Right atrium auricular region (tissue), 2 donors: Measurements from ENCODE around the gene KIRREL1. TPM values are rescaled to one million over a fixed set of nuclear protein-coding genes. Genes with fewer than 3 reads are reported as not detected.

ENCODE experiments used
- DNase-seq: peaks from one replicate; pipeline ENCODE4 v3.0.0-alpha.2; 2019; ENCODE audit warnings: low spot score
- H3K27ac ChIP-seq, 2 donors: fragments of 200-600 bp; sonication (generic); 1 replicate in 1 of 2; 2 replicates in 1 of 2; pipeline ENCODE4 v1.5.1; 2016 to 2019
- H3K27me3 ChIP-seq, 2 donors: fragments of 200-600 bp; sonication (generic); one replicate each; pipeline versions ENCODE4 v1.5.1 to v1.6.0; 2017 to 2019
- H3K36me3 ChIP-seq: fragments of 200-600 bp; sonication (generic); one replicate; pipeline ENCODE4 v1.5.1; 2016
- H3K4me1 ChIP-seq, 2 donors: fragments of 200-600 bp; sonication (generic); one replicate each; pipeline versions ENCODE4 v1.5.1 to v1.6.0; 2017 to 2019
- H3K4me3 ChIP-seq, 2 donors: fragments of 200-600 bp; sonication (generic); 1 replicate in 1 of 2; 2 replicates in 1 of 2; pipeline ENCODE4 v1.5.1; 2017 to 2019; ENCODE audit warnings: mild to moderate bottlenecking in 1 of 2, moderate library complexity in 1 of 2
- H3K9me3 ChIP-seq, 2 donors: fragments of 200-600 bp; sonication (generic); one replicate each; pipeline ENCODE4 v1.5.1; 2019
- total RNA-seq, 2 donors: library from RNA; depleted of rRNA; stranded (reverse); fragments of >200 nt; gene quantifications; one replicate each; pipeline ENCODE4 v1.1.0, GENCODE V29; 2016
- TF ChIP-seq, protein P1 (sequence below), 2 donors: fragments of 200-600 bp; sonication (generic); IDR thresholded peaks; one replicate each; pipeline ENCODE4 v1.5.1; 2019; ENCODE audit warnings: antibody characterized with exemption in 2 of 2

The KIRREL1 gene
- total RNA-seq, 2 donors from 2014 or later, result 12.3 to 21.9 TPM

DNA sequence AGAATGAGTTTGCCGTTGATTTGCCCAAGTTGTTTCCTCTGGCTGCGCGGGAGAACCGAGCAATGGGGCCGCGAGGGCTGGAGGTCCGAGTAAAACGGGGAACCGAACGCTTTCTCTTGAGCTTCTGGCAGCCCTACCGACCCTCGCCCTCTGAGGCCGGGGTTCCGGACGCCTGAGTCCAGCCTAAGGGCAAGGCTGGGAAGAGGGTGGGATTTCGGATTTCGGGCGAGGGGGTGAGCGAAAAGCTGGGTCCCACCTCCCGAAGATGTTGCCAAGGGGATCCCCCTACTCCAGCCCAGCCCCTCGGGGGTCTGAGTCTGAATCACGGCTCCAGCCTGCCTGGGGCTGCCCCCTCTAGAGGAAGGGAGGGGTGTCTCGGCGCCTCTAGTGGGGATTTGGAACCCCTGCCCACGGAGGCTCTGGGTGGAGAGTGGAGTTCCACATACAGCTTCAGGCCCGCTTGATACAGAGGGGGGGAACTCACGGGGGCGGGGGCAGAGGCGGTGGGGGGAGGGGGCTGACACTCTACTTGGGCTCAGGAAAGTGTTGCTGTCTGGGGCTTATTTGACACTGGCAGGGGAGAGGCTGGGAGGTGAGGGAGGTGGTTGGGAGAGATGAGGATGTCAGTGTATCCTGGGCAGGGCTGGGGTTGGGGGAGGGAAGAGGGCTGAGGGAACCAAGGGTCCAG is 617 bp downstream of the KIRREL1 start:
- TF ChIP-seq, protein P1, sequence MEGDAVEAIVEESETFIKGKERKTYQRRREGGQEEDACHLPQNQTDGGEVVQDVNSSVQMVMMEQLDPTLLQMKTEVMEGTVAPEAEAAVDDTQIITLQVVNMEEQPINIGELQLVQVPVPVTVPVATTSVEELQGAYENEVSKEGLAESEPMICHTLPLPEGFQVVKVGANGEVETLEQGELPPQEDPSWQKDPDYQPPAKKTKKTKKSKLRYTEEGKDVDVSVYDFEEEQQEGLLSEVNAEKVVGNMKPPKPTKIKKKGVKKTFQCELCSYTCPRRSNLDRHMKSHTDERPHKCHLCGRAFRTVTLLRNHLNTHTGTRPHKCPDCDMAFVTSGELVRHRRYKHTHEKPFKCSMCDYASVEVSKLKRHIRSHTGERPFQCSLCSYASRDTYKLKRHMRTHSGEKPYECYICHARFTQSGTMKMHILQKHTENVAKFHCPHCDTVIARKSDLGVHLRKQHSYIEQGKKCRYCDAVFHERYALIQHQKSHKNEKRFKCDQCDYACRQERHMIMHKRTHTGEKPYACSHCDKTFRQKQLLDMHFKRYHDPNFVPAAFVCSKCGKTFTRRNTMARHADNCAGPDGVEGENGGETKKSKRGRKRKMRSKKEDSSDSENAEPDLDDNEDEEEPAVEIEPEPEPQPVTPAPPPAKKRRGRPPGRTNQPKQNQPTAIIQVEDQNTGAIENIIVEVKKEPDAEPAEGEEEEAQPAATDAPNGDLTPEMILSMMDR (IDR thresholded peaks at IDR 0.05), result no peak
- Histone ChIP-seq H3K27me3 (no peaks in the 10 kb centered on the region), H3K4me3 (peak overlapping the region; percentile 54 to 88), H3K4me1 (peaks cover 0 to 49% of the 10 kb centered on the region in 2 donors), H3K27ac (peak overlapping the region; percentile 67 to 87), H3K9me3 (no peaks in the 10 kb centered on the region), H3K36me3 (no peaks in the 10 kb centered on the region)
- no peak for DNase-seq

DNA sequence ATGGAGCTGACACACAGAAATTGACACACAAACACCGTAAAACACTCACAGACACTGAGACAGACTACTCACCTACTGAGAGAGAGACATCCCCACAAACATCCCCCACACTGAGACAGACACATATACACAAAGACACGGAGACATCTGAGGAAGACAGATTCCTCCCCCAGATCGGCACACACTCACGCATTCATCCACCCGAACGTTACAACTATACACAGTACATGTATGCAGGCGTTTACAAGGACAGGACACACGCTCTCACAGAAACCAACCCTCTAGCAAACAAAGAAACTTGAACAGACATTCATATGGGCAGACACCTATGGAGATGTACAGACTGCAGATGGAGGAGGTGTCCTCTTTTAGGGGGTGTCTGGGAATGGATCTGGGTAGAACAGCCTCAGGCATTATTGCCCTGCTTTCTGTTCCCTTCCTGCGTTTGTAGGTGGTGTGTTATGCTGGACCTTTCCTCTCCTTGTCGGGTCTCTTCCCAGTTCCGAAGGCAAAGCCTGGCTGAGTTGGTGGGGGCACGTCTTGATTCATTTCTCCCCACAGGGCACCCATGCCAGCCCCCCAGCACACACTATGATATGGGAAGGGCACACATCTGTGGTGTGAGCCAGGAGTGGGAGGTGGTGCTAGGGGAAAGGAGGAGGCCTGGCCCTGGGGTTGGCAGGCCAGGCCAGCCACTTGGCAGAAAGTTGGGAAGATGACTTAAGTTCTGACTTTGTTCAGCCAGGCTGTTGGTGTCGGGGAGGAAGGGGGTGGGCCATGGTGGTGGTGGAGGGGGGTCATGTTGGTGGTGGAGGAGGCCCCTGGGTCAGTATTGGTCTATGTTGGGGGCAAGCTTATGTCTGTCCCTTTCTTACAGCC is 1.5 kb downstream of the KIRREL1 start:
- Histone ChIP-seq H3K9me3 (no peaks in the 10 kb centered on the region), H3K27ac (peak overlapping the region; percentile 67 to 87), H3K36me3 (no peaks in the 10 kb centered on the region), H3K27me3 (no peaks in the 10 kb centered on the region), H3K4me3 (peak overlapping the region; percentile 54 to 88), H3K4me1 (peaks cover 0 to 58% of the 10 kb centered on the region in 2 donors)
- DNase-seq, result no peak
- TF ChIP-seq, protein P1 (IDR thresholded peaks at IDR 0.05), result no peak

DNA sequence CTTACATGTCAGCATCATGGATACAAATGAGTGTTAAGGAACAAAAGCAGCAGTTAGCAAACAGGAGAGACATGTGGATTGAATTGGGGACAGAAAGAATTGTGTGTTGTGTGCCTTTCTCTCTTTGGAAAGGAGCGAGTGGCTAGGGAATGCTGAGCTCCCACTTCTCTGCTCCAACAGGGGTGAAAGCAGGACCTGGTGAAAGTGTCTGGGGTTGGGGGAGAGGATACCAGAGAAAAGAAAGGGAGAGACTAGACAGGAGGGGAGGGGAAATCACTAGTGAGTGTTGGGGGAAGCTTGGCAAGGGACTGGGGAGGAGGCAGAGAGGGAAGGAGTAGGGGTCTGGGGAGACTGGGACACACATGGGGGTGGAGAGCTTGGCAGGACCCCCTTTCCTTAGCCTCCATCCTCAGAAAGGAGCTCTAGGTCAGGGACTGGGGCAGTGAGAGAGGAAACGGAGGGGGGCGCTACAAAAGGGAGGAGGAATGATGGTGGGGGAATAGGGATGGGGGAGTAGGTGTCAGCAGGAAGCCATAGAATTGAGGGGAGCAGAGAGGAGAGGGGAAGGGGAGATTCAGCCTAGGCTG is 2.2 kb downstream of the KIRREL1 start:
- H3K27me3 ChIP-seq, result no peaks in the 10 kb centered on the region
- DNase-seq, result no peak
- no peaks in the 10 kb centered on the region for H3K36me3 ChIP-seq
- TF ChIP-seq, protein P1 (IDR thresholded peaks at IDR 0.05), result peak in 1 of 2 donors; percentile 24
- H3K4me1 ChIP-seq, result peaks cover 0 to 65% of the 10 kb centered on the region in 2 donors
- peak overlapping the region; percentile 67 to 87 for H3K27ac ChIP-seq
- no peaks in the 10 kb centered on the region for H3K9me3 ChIP-seq
- H3K4me3 ChIP-seq, result peak overlapping the region in 1 of 2 donors; percentile 88

DNA sequence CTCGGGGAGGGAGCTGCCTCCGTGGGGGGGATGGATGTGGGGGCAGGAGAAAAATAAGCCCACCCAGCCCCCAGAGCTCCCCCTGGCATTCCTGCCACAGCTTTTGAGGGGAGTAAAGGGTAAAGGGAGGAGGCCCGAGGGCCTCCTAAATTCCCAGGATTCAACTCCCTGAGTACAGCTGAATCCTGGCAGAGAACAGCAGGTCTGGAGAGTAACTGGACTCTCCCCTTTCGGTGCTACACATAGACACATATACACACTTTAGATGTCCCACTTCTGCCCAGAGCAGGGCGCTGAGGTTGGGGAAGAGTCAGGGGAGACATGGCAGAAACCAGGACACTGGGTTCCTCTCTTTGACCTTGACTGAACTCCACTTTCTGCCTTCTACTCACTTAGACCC is 3.0 kb downstream of the KIRREL1 start:
- H3K36me3 ChIP-seq, result no peaks in the 10 kb centered on the region
- TF ChIP-seq, protein P1 (IDR thresholded peaks at IDR 0.05), result no peak
- peak overlapping the region in 1 of 2 donors; percentile 88 for H3K4me3 ChIP-seq
- H3K4me1 ChIP-seq, result peaks cover 0 to 73% of the 10 kb centered on the region in 2 donors
- DNase-seq, result no peak
- H3K27ac ChIP-seq, result peak overlapping the region; percentile 67 to 87
- no peaks in the 10 kb centered on the region for H3K9me3 ChIP-seq
- H3K27me3 ChIP-seq, result no peaks in the 10 kb centered on the region

DNA sequence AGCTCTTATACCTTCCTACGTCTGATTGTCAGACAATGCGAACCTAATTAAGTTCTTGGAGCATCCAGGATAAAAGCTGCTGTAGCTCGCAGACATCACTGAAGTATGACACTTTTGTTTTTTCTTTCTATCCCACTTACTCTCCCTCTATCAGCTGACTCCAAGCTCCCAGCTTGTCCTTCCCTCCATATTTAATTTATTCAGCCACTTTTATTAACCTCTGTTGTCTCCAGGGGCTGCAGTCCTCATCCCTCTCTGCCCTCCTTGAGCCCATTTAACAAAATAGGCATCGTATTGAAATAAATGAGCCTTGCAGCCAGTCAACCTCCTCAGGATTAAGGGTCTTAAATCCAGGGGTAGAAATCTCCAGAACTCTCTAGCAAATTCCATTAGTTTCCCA is 7.1 kb downstream of the KIRREL1 start:
- no peak overlapping the region for H3K27ac ChIP-seq
- TF ChIP-seq, protein P1 (IDR thresholded peaks at IDR 0.05), result no peak
- H3K4me3 ChIP-seq, result no peak overlapping the region
- no peaks in the 10 kb centered on the region for H3K27me3 ChIP-seq
- peaks cover 0 to 90% of the 10 kb centered on the region in 2 donors for H3K4me1 ChIP-seq
- H3K36me3 ChIP-seq, result no peaks in the 10 kb centered on the region
- no peak for DNase-seq
- H3K9me3 ChIP-seq, result no peaks in the 10 kb centered on the region
